ENCODE results near the gene POMP. TPM values are rescaled to one million over a fixed set of nuclear protein-coding genes. Genes with fewer than 3 reads are reported as not detected.

Gene POMP
- total RNA-seq, 2 experiments from 2014 or later: 46.6 to 79.0 TPM

GRCh38 chr13:28671126-28671792, 12.3 kb downstream of the POMP start:
- DNase-seq (ENCODE audit: low spot score): no peak
- ChIA-PET POLR2A (interaction anchor here (0.6 to 1.4 kb wide), 4 partner anchors 30 to 1184 kb away, joined by 3 to 5 read pairs (median 3); no protein-coding TSS in a partner anchor), CTCF (ENCODE audit: unreplicated experiment) (no interaction called here)
- Histone ChIP-seq H3K27ac (ENCODE audit: low read depth, low read length, poor library complexity, severe bottlenecking) (no peak overlapping the region), H3K4me2 (ENCODE audit: low read length) (no peak overlapping the region), H3K79me2 (ENCODE audit: insufficient read depth, low read depth, low read length) (no peaks in the 10 kb centered on the region), H3K9me2 (ENCODE audit: insufficient read depth, low read length) (no peaks in the 10 kb centered on the region), H2AFZ (ENCODE audit: low read length) (no peak overlapping the region), H4K20me1 (ENCODE audit: insufficient read depth, low read length) (0 out of 2 replicates have a peak, but pooled peaks cover 4% of the 10 kb centered on the region), H3K4me1 (ENCODE audit: insufficient read depth, low read length, poor library complexity, severe bottlenecking) (peaks cover 7% of the 10 kb centered on the region), H3K36me3 (ENCODE audit: insufficient read depth, low read length) (peaks cover 96% of the 10 kb centered on the region), H3K9me3 (ENCODE audit: low read length) (no peaks in the 10 kb centered on the region), H3K4me3 (ENCODE audit: low read depth, low read length, poor library complexity, severe bottlenecking) (no peak overlapping the region)
- TF ChIP-seq EZH2phosphoT487 (IDR thresholded peaks at IDR 0.05; ENCODE audit: borderline replicate concordance, low read depth, low read length): no peak
- no peak for TF ChIP-seq CTCF (conservative IDR thresholded peaks at IDR 0.05; ENCODE audit: low read length)
- intact Hi-C loops (cut with micrococcal nuclease; ENCODE audit: unreplicated experiment): loop anchor here (10.0 kb wide), 1 partner anchor 124 kb away; no protein-coding TSS in a partner anchor
- no TSS peak for BruUV-seq (replicated peaks)

GRCh38 chr13:28678809-28679208, 19.9 kb downstream of the POMP start:
- no peaks in the 10 kb centered on the region for H3K79me2 ChIP-seq (ENCODE audit: insufficient read depth, low read depth, low read length)
- CTCF ChIA-PET (ENCODE audit: unreplicated experiment): no interaction called here
- no peak overlapping the region for H3K4me3 ChIP-seq (ENCODE audit: low read depth, low read length, poor library complexity, severe bottlenecking)
- no peaks in the 10 kb centered on the region for H3K4me1 ChIP-seq (ENCODE audit: insufficient read depth, low read length, poor library complexity, severe bottlenecking)
- H3K9me2 ChIP-seq (ENCODE audit: insufficient read depth, low read length): no peaks in the 10 kb centered on the region
- H3K36me3 ChIP-seq (ENCODE audit: insufficient read depth, low read length): peaks cover 60% of the 10 kb centered on the region
- POLR2A ChIA-PET: no interaction called here
- intact Hi-C loops (cut with micrococcal nuclease; ENCODE audit: unreplicated experiment): loop anchor here (10.0 kb wide), 1 partner anchor 116 kb away; no protein-coding TSS in a partner anchor
- no peak overlapping the region for H2AFZ ChIP-seq (ENCODE audit: low read length)
- peaks cover 7% of the 10 kb centered on the region; the same call in 1 of the 2 replicates for H4K20me1 ChIP-seq (ENCODE audit: insufficient read depth, low read length)
- no peak for DNase-seq (ENCODE audit: low spot score)
- BruUV-seq (replicated peaks): no TSS peak
- TF ChIP-seq CTCF (conservative IDR thresholded peaks at IDR 0.05; ENCODE audit: low read length): 0 out of 2 replicates have a peak, but pooled peaks have one; percentile 33
- no peak for TF ChIP-seq EZH2phosphoT487 (IDR thresholded peaks at IDR 0.05; ENCODE audit: borderline replicate concordance, low read depth, low read length)
- H3K27ac ChIP-seq (ENCODE audit: low read depth, low read length, poor library complexity, severe bottlenecking): no peak overlapping the region
- H3K9me3 ChIP-seq (ENCODE audit: low read length): no peaks in the 10 kb centered on the region
- no peak overlapping the region for H3K4me2 ChIP-seq (ENCODE audit: low read length)

- H4K20me1 ChIP-seq (ENCODE audit: insufficient read depth, low read length): peaks cover 7% of the 10 kb centered on the region; the same call in 1 of the 2 replicates
- H3K9me2 ChIP-seq (ENCODE audit: insufficient read depth, low read length): no peaks in the 10 kb centered on the region
- TF ChIP-seq CTCF (conservative IDR thresholded peaks at IDR 0.05; ENCODE audit: low read length) (peak; percentile 68), EZH2phosphoT487 (IDR thresholded peaks at IDR 0.05; ENCODE audit: borderline replicate concordance, low read depth, low read length) (no peak)
- no peak overlapping the region for H2AFZ ChIP-seq (ENCODE audit: low read length)
- H3K79me2 ChIP-seq (ENCODE audit: insufficient read depth, low read depth, low read length): no peaks in the 10 kb centered on the region
- H3K27ac ChIP-seq (ENCODE audit: low read depth, low read length, poor library complexity, severe bottlenecking): no peak overlapping the region
- H3K9me3 ChIP-seq (ENCODE audit: low read length): no peaks in the 10 kb centered on the region
- no peak overlapping the region for H3K4me3 ChIP-seq (ENCODE audit: low read depth, low read length, poor library complexity, severe bottlenecking)
- DNase-seq (ENCODE audit: low spot score): no peak
- POLR2A ChIA-PET: no interaction called here
- no peaks in the 10 kb centered on the region for H3K4me1 ChIP-seq (ENCODE audit: insufficient read depth, low read length, poor library complexity, severe bottlenecking)
- CTCF ChIA-PET (ENCODE audit: unreplicated experiment): no interaction called here
- peaks cover 52% of the 10 kb centered on the region for H3K36me3 ChIP-seq (ENCODE audit: insufficient read depth, low read length)
- BruUV-seq (replicated peaks): no TSS peak
- no peak overlapping the region for H3K4me2 ChIP-seq (ENCODE audit: low read length)
- intact Hi-C loops (cut with micrococcal nuclease; ENCODE audit: unreplicated experiment): loop anchor here (10.0 kb wide), 1 partner anchor 115 kb away; no protein-coding TSS in a partner anchor
Observed at GRCh38 chr13:28679628-28680027, 20.7 kb downstream of the POMP start.
